ENCODE results near the gene RHCG. TPM values are rescaled to one million over a fixed set of nuclear protein-coding genes. Genes with fewer than 3 reads are reported as not detected.

Gene RHCG
- total RNA-seq, 1 experiment from 2014 or later: 0.28 TPM

DNA sequence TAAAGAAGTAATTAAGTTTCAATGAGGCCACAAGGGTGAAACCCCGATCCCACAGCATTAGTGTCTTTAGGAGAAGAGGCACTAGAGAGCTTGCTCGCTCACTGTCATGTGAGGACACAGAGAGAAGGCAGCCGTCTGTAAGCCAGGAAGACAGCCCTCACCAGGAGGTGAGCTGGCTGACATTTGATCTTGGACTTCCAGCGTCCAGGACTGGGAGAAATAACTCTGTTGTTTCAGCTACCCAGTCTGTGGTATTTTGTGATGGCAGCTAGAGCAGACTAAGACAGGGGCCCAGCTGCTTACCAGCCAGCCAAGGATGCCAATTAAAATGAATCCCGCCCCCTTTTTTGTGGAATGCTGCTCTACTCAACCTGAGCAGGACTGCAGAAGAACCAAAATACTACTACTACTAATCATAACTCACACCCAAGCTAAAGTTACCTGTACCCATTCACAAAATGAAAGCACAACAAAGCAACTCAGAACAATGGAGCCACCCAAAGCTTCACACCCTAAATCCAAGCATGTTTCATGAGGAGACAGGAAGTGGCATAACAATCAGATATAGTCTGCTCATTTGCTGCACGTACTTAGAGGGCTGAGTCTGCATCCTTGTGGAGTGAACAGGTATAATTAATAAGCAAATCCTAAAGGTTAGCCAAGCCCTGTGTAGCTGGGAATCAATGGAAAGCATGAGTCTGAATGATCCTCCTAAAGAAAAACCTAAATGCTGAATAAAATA is 35.6 kb upstream of the RHCG start:
- no peak overlapping the region for H2BK15ac ChIP-seq (ENCODE audit: low read depth, low read length)
- Mint-ChIP-seq H3K4me3 (no peak overlapping the region; a peak in 1 of 5 replicates), H3K36me3 (ENCODE audit: insufficient read depth in 1 of 3, low read depth in 3 of 3) (no peaks in the 10 kb centered on the region), H3K27ac (no peak overlapping the region), H3K4me1 (peaks cover 6 to 8% of the 10 kb centered on the region in 2 experiments), H3K9me3 (peaks cover 5 to 7% of the 10 kb centered on the region in 2 experiments; a peak in 4 of 5 replicates), H3K27me3 (ENCODE audit: low read depth) (peaks cover 4% of the 10 kb centered on the region)
- H3K27me3 ChIP-seq (ENCODE audit: insufficient read depth, low read length): no peaks in the 10 kb centered on the region
- no peak overlapping the region for H3K23ac ChIP-seq (ENCODE audit: insufficient read length, low read depth, low read length)
- H3T11ph ChIP-seq (ENCODE audit: low read length): no peak overlapping the region
- H3K79me1 ChIP-seq (ENCODE audit: insufficient read depth, low read depth, low read length, poor library complexity, severe bottlenecking): no peaks in the 10 kb centered on the region
- H3K9me3 ChIP-seq (ENCODE audit: control insufficient read depth, low read depth, low read length): no peaks in the 10 kb centered on the region
- H2BK20ac ChIP-seq (ENCODE audit: low read depth, low read length, poor library complexity, severe bottlenecking): no peak overlapping the region
- no peaks in the 10 kb centered on the region for H3K23me2 ChIP-seq (ENCODE audit: insufficient read length, low read depth, low read length, poor library complexity, severe bottlenecking)
- no peak overlapping the region for H3K56ac ChIP-seq (ENCODE audit: insufficient read length, low read depth, low read length)
- H2BK5ac ChIP-seq (ENCODE audit: insufficient read length, low read length): no peak overlapping the region
- no peaks in the 10 kb centered on the region for H3K79me2 ChIP-seq (ENCODE audit: insufficient read depth, low read length)
- no peak overlapping the region for H4K5ac ChIP-seq (ENCODE audit: insufficient read length, low read depth, low read length)
- no peak overlapping the region for H3K27ac ChIP-seq (ENCODE audit: insufficient read length, low read depth, low read length)
- no peak overlapping the region for H2BK12ac ChIP-seq (ENCODE audit: insufficient read length, low read depth, low read length)
- H4K8ac ChIP-seq (replicated peaks; ENCODE audit: insufficient read length, low read depth, low read length): no peak overlapping the region
- no peak overlapping the region; the same call in 1 of the 2 replicates for H3K14ac ChIP-seq (ENCODE audit: insufficient read depth, low read length)
- no peak for DNase-seq
- no peak overlapping the region for H2BK120ac ChIP-seq (ENCODE audit: low read depth, low read length, poor library complexity, severe bottlenecking)
- no peak overlapping the region for H3K4ac ChIP-seq (ENCODE audit: low read depth, low read length)
- no peaks in the 10 kb centered on the region for H4K20me1 ChIP-seq (ENCODE audit: control insufficient read depth, insufficient read depth, insufficient read length)
- no peak overlapping the region for H3K9ac ChIP-seq (ENCODE audit: extremely low read depth, insufficient read length, low read length)
- no peak for TF ChIP-seq CTCF (conservative IDR thresholded peaks at IDR 0.05)
- no peak overlapping the region for H4K91ac ChIP-seq (ENCODE audit: insufficient read length, low read depth, low read length)
- WGBS (ENCODE audit: extremely low coverage, insufficient read length, low lambda C conversion rate): no CpG with 5 or more reads among the region's 6 CpGs
- H3K4me1 ChIP-seq (ENCODE audit: insufficient read depth, low read length): 0 out of 2 replicates have a peak, but pooled peaks cover 2% of the 10 kb centered on the region
- no peak overlapping the region for H2AFZ ChIP-seq (ENCODE audit: low read length)
- H3K4me2 ChIP-seq (ENCODE audit: insufficient read depth, insufficient read length, low read length): no peak overlapping the region
- no peak overlapping the region for H3K18ac ChIP-seq (ENCODE audit: insufficient read length, low read depth, low read length)
- no peak overlapping the region for H2AK5ac ChIP-seq (ENCODE audit: insufficient read length, low read length)

All from H9 (cell line).